ENCODE measurements around the gene TEAD4. TPM values are rescaled to one million over a fixed set of nuclear protein-coding genes. Genes with fewer than 3 reads are reported as not detected.
"Not testable (repeated sequence)": the region's sequence is repeated elsewhere in the genome, so short reads cannot be mapped to it uniquely, and the experiment has no call there.

TEAD4 gene
- total RNA-seq, 1 experiment from 2014 or later: 30.8 TPM

GRCh38 chr12:3045989-3046388, 86.8 kb downstream of the TEAD4 start:
- Histone ChIP-seq H3K4me3 (no peak overlapping the region), H3K36me3 (peaks cover 6% of the 10 kb centered on the region; the same call in 1 of the 2 replicates), H3K9me3 (no peaks in the 10 kb centered on the region), H3K27me3 (no peaks in the 10 kb centered on the region)
- DNase-seq: no peak

- peaks cover 6% of the 10 kb centered on the region; the same call in 1 of the 2 replicates for H3K36me3 ChIP-seq
- DNase-seq: peak; percentile 12
- H3K9me3 ChIP-seq: no peaks in the 10 kb centered on the region
- H3K4me3 ChIP-seq: no peak overlapping the region
- no peaks in the 10 kb centered on the region for H3K27me3 ChIP-seq
Measured at GRCh38 chr12:3046441-3047200, 87.4 kb downstream of the TEAD4 start.

GRCh38 chr12:3047961-3048360, 88.8 kb downstream of the TEAD4 start:
- no peaks in the 10 kb centered on the region for H3K36me3 ChIP-seq
- no peaks in the 10 kb centered on the region for H3K27me3 ChIP-seq
- H3K9me3 ChIP-seq: no peaks in the 10 kb centered on the region
- no peak for DNase-seq
- no peak overlapping the region for H3K4me3 ChIP-seq

GRCh38 chr12:3048540-3048939, 89.3 kb downstream of the TEAD4 start:
- Histone ChIP-seq H3K27me3 (no peaks in the 10 kb centered on the region), H3K9me3 (no peaks in the 10 kb centered on the region), H3K4me3 (no peak overlapping the region), H3K36me3 (no peaks in the 10 kb centered on the region)
- no peak for DNase-seq

GRCh38 chr12:3049176-3049575, 90.0 kb downstream of the TEAD4 start:
- Histone ChIP-seq H3K27me3 (no peaks in the 10 kb centered on the region), H3K4me3 (no peak overlapping the region), H3K36me3 (no peaks in the 10 kb centered on the region), H3K9me3 (no peaks in the 10 kb centered on the region)
- no peak for DNase-seq

DNA sequence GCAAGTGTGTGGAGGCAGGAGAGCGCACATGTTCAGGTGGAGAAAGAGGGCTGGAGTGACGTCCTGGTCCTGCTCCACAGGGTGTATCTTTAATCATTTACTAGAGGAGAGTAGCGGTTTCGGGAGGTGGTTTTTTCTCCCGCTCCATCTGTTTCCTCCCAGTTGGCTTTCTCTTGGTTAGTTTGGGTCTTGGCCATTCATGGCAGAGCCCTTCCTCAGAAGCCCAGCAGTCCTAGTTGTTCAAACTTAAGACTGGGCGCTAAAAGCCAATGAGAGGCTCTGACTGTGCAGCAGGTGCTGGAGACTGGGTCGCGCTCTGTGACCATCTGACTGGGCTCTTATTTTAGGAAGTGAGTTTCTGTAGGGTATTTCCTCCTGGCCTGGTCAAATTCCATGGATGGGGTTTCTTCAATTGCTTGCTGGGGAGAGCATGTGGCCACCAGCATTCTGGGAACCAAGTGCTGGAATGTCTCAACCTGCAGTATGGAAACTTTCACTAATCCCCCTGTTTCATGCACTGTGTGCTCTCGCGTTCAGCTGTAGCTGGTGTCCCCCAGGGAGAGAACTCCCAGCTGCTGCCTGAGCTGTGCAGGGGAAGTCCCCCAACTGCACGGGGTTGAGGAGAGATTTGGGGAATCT, 90.5 kb downstream of the TEAD4 start:
- H3K27me3 ChIP-seq: no peaks in the 10 kb centered on the region
- no peaks in the 10 kb centered on the region for H3K9me3 ChIP-seq
- H3K36me3 ChIP-seq: no peaks in the 10 kb centered on the region
- H3K4me3 ChIP-seq: no peak overlapping the region
- no peak for DNase-seq

- H3K4me3 ChIP-seq: no peak overlapping the region
- DNase-seq: no peak
- no peaks in the 10 kb centered on the region for H3K36me3 ChIP-seq
- no peaks in the 10 kb centered on the region for H3K27me3 ChIP-seq
- no peaks in the 10 kb centered on the region for H3K9me3 ChIP-seq
Measured at GRCh38 chr12:3054374-3054773, 95.2 kb downstream of the TEAD4 start.

DNA sequence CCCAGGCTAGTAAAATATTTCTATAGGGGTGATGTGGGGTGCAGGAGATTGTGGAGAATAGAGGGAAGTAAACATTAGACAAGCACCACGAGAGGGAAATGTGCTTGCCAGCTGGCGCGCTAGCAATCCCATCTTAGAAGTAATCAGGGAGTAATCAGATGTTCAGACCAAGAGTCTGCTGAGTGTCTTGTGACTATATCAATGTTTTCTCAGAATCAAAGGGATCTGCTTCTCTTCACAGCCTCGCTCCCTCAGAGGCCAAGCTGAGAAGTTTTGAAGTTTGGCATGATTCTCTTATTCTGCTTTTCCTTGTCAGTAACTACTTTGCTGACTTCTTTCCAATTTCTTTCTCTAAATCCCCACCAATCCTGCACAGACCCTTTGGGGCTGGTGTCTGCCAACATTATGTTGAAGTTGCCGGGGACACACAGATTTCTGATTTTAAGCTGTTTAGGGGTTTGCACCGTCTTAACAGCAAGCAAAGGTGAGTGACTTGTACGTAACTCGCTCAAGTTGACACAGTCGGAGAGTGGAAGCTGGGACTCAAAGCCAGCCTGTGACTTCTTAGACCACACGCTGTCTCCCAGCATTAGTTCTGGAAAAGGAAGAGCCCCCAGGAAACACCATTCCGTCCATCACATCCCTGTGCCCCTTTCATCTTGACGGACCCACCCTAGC, 96.0 kb downstream of the TEAD4 start:
- no peak for DNase-seq
- no peaks in the 10 kb centered on the region for H3K36me3 ChIP-seq
- H3K27me3 ChIP-seq: no peaks in the 10 kb centered on the region
- H3K9me3 ChIP-seq: no peaks in the 10 kb centered on the region
- no peak overlapping the region for H3K4me3 ChIP-seq

- DNase-seq: no peak
- no peaks in the 10 kb centered on the region for H3K36me3 ChIP-seq
- no peaks in the 10 kb centered on the region for H3K27me3 ChIP-seq
- H3K4me3 ChIP-seq: no peak overlapping the region
- no peaks in the 10 kb centered on the region for H3K9me3 ChIP-seq
Measured at GRCh38 chr12:3055704-3056467, 96.7 kb downstream of the TEAD4 start.

GRCh38 chr12:3061059-3061458, 101.9 kb downstream of the TEAD4 start:
- DNase-seq: peak; percentile 67
- Histone ChIP-seq H3K4me3 (no peak overlapping the region), H3K36me3 (no peaks in the 10 kb centered on the region), H3K27me3 (peaks cover 4% of the 10 kb centered on the region; the same call in 1 of the 2 replicates), H3K9me3 (peaks cover 7% of the 10 kb centered on the region)

DNA sequence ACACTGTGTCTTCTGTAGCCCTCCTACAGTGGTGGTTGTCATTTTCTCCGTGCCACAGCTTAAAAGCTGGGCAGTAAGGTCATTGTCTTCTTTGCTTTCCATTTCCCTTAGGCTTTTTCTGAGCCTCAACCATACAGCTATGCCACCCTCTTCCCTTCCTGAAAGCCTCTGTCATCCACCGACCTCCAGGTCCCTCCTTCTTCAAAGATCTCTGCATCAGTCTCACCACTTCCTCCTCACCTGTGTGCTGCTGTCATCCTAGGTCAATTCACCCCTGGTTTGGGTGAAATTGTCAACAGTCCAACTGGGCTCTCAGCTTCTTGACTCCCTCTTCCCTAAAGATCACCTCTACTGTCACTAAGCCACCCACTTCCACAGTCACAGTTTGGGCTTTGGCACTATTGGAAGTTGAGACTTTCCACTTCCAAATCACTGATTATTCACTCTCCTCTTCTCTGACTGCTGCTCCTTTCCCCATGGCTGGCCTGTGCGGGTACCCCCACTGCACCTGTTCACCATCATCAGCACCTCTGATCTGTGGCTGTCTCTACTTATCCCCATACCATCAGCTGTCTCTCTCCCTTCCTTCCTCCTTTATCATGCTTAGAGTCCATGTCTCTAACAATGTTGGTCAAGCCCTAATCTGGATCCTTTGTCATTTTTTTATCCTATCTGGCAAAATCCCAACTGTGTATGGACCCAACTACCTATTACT, 102.5 kb downstream of the TEAD4 start:
- Histone ChIP-seq H3K4me3 (no peak overlapping the region), H3K9me3 (peaks cover 7% of the 10 kb centered on the region), H3K27me3 (peaks cover 4% of the 10 kb centered on the region; the same call in 1 of the 2 replicates), H3K36me3 (no peaks in the 10 kb centered on the region)
- DNase-seq: no peak

DNA sequence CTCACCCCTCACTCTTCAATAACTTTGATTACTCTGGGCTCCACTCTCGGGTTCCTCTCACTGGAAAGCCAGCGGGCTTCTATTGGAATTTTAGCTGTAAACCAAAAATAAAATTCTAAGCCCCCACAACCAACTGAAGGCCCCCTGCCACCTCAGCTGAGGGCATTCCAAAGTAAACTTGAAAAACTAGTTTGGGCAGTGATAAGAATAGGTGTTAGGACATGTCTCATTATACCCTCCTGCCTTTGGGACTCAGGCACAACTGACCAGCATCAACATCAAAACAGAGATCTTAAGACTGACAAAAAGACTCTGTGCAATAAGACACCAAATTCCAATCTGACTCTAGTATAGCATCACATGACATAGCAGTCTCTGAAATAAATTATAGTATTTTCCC, 106.1 kb downstream of the TEAD4 start:
- no peak overlapping the region for H3K4me3 ChIP-seq
- H3K9me3 ChIP-seq: peaks cover 7% of the 10 kb centered on the region
- peaks cover 4% of the 10 kb centered on the region; the same call in 1 of the 2 replicates for H3K27me3 ChIP-seq
- DNase-seq: no peak
- no peaks in the 10 kb centered on the region for H3K36me3 ChIP-seq

GRCh38 chr12:3065846-3066245, 106.6 kb downstream of the TEAD4 start:
- not testable (repeated sequence) for H3K9me3 ChIP-seq, H3K36me3 ChIP-seq, H3K27me3 ChIP-seq, DNase-seq, H3K4me3 ChIP-seq

DNA sequence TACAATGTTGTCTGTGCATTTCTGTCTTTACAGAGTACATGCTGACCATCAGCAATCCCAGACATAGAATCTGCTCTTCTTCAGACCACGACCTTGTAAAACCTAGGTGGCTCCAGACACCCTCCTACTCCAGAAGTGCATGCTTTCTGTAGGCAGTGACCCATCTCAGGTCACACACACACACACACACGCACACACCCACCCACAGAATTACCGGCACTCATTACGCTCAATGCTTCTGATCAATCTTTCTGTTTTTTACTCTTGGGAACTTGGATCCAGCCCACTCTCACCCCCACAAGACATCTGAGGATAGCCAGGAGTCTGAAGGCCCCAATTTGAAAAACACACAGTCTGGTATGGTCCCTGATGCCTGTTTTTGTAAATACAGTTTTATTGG, 110.5 kb downstream of the TEAD4 start:
- no peaks in the 10 kb centered on the region for H3K36me3 ChIP-seq
- H3K9me3 ChIP-seq: no peaks in the 10 kb centered on the region
- DNase-seq: no peak
- no peak overlapping the region for H3K4me3 ChIP-seq
- peaks cover 4% of the 10 kb centered on the region; the same call in 1 of the 2 replicates for H3K27me3 ChIP-seq

DNA sequence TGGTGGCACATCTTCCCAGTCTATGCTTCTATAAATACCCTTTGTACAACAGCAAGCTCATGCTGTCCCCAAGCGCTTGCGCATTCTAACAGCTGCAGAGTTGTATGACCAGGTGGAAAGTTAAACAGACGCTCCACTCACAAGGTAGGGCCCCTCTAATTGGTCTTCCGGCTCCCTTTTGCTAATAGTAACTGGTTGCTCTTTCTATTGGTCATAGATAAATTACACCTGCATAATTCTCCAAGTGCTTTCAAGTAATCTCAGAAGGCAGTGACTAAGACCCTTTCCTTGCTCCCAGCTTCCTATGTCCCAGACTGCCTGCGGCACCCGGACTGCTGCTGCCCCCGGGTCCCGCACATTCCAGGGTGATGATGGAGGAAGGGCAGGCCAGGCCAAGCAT, 111.9 kb downstream of the TEAD4 start:
- H3K27me3 ChIP-seq: no peaks in the 10 kb centered on the region
- DNase-seq: no peak

DNA sequence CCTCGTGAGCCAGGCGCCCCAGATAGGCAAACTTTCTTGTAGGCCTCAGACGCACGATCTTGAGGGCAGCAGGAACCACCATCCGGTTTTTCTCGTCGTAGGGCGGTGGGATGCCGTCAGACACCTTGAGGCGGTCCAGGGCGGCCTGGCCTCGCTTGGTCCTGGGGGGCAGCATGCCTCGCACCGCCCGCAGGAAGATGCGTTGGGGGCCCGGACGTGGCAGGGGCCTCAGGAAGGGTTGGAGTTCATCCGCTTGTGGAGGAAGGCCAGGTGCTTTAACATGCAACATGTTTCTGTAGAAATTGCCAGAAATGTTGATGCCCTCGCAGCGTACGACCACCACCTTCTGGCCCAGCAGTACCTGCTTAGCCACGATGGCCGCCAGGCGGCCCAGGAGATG, 112.5 kb downstream of the TEAD4 start:
- Histone ChIP-seq H3K36me3 (no peaks in the 10 kb centered on the region), H3K4me3 (no peak overlapping the region), H3K9me3 (no peaks in the 10 kb centered on the region), H3K27me3 (no peaks in the 10 kb centered on the region)
- no peak for DNase-seq

More for the DNA sequence above, 111.9 kb downstream of the TEAD4 start:
- Histone ChIP-seq H3K4me3 (no peak overlapping the region), H3K9me3 (no peaks in the 10 kb centered on the region), H3K36me3 (no peaks in the 10 kb centered on the region)
